H9 (cell line): ENCODE results near the gene CAMTA1. TPM values are rescaled to one million over a fixed set of nuclear protein-coding genes. Genes with fewer than 3 reads are reported as not detected.

Experiments used
- DNase-seq: peaks from one replicate; pipeline ENCODE4 v3.0.0-alpha.2; 2017
- H2AFZ ChIP-seq: one replicate; pipeline ENCODE4 v1.6.1; 2013; ENCODE audit warnings: mild to moderate bottlenecking, low read length, control low read depth, moderate library complexity
- H2AK5ac ChIP-seq: 2 replicates; pipeline ENCODE4 v1.6.1; 2013; ENCODE audit warnings: low read length, control low read depth, mixed read lengths; ENCODE audit not compliant: insufficient read length
- H2BK120ac ChIP-seq: one replicate; pipeline ENCODE4 v1.6.1; 2013; ENCODE audit warnings: low read depth, mild to moderate bottlenecking, low read length, control low read depth, inconsistent platforms; ENCODE audit not compliant: poor library complexity, severe bottlenecking
- H2BK12ac ChIP-seq: 2 replicates; pipeline ENCODE4 v1.6.1; 2013; ENCODE audit warnings: low read length, control low read depth, mixed read lengths, low read depth; ENCODE audit not compliant: insufficient read length
- H2BK15ac ChIP-seq: 2 replicates; pipeline ENCODE4 v1.6.1; 2013; ENCODE audit warnings: low read depth, low read length, control low read depth
- H2BK20ac ChIP-seq: one replicate; pipeline ENCODE4 v1.6.1; 2013; ENCODE audit warnings: low read depth, mild to moderate bottlenecking, low read length, control low read depth, inconsistent platforms; ENCODE audit not compliant: poor library complexity, severe bottlenecking
- H2BK5ac ChIP-seq: 2 replicates; pipeline ENCODE4 v1.6.1; 2013; ENCODE audit warnings: low read length, control low read depth, mixed read lengths; ENCODE audit not compliant: insufficient read length
- H3K14ac ChIP-seq: 2 replicates; pipeline ENCODE4 v1.6.1; 2013; ENCODE audit warnings: low read length, control low read depth; ENCODE audit not compliant: insufficient read depth
- H3K18ac ChIP-seq: 2 replicates; pipeline ENCODE4 v1.6.1; 2013; ENCODE audit warnings: low read depth, mild to moderate bottlenecking, mixed read lengths, low read length, control low read depth; ENCODE audit not compliant: insufficient read length
- H3K23ac ChIP-seq: 2 replicates; pipeline ENCODE4 v1.6.1; 2013; ENCODE audit warnings: low read length, control low read depth, mixed read lengths, low read depth; ENCODE audit not compliant: insufficient read length
- H3K23me2 ChIP-seq: 2 replicates; pipeline ENCODE4 v1.6.1; 2013; ENCODE audit warnings: low read depth, mild to moderate bottlenecking, mixed read lengths, low read length, control low read depth; ENCODE audit not compliant: insufficient read length, poor library complexity, severe bottlenecking
- H3K27ac ChIP-seq: 2 replicates; pipeline ENCODE4 v1.5.1; 2013; ENCODE audit warnings: low read length, control low read depth, mixed read lengths, low read depth; ENCODE audit not compliant: insufficient read length
- H3K27me3 ChIP-seq: 2 replicates; pipeline ENCODE4 v1.6.1; 2013; ENCODE audit warnings: low read length, control low read depth, inconsistent platforms; ENCODE audit not compliant: insufficient read depth
- H3K4ac ChIP-seq: 2 replicates; pipeline ENCODE4 v1.6.1; 2013; ENCODE audit warnings: low read depth, mild to moderate bottlenecking, control low read depth, inconsistent platforms, low read length, moderate library complexity
- H3K4me1 ChIP-seq: 2 replicates; pipeline ENCODE4 v1.6.1; 2013; ENCODE audit warnings: low read length, control low read depth, inconsistent platforms; ENCODE audit not compliant: insufficient read depth
- H3K4me2 ChIP-seq: 2 replicates; pipeline ENCODE4 v1.6.1; 2013; ENCODE audit warnings: low read length, control low read depth, mixed read lengths; ENCODE audit not compliant: insufficient read length, insufficient read depth
- H3K56ac ChIP-seq: 2 replicates; pipeline ENCODE4 v1.6.1; 2013; ENCODE audit warnings: low read depth, mild to moderate bottlenecking, mixed read lengths, low read length, control low read depth; ENCODE audit not compliant: insufficient read length
- H3K79me1 ChIP-seq: 2 replicates; pipeline ENCODE4 v1.6.1; 2013; ENCODE audit warnings: low read depth, mild to moderate bottlenecking, moderate library complexity, low read length, control low read depth, inconsistent platforms; ENCODE audit not compliant: insufficient read depth, poor library complexity, severe bottlenecking
- H3K79me2 ChIP-seq: 2 replicates; pipeline ENCODE4 v1.6.1; 2013; ENCODE audit warnings: low read length, control low read depth, inconsistent platforms; ENCODE audit not compliant: insufficient read depth
- H3K9ac ChIP-seq: 2 replicates; pipeline ENCODE4 v1.6.1; 2013; ENCODE audit warnings: low read length, control low read depth, mixed read lengths; ENCODE audit not compliant: insufficient read length; ENCODE audit errors: extremely low read depth
- H3K9me3 ChIP-seq: one replicate; pipeline ENCODE4 v1.6.1; 2013; ENCODE audit warnings: low read depth, low read length, inconsistent platforms; ENCODE audit not compliant: control insufficient read depth
- H3T11ph ChIP-seq: one replicate; pipeline ENCODE4 v1.6.1; 2013; ENCODE audit warnings: mild to moderate bottlenecking, low read length, control low read depth, inconsistent platforms
- H4K20me1 ChIP-seq: one replicate; pipeline ENCODE4 v1.6.1; 2013; ENCODE audit not compliant: control insufficient read depth, insufficient read length, insufficient read depth
- H4K5ac ChIP-seq: 2 replicates; pipeline ENCODE4 v1.6.1; 2013; ENCODE audit warnings: low read depth, mild to moderate bottlenecking, mixed read lengths, low read length, control low read depth; ENCODE audit not compliant: insufficient read length
- H4K8ac ChIP-seq: replicated peaks from 2 replicates; pipeline ENCODE4 v1.6.1; 2013; ENCODE audit warnings: low read length, control low read depth, mixed read lengths, low read depth; ENCODE audit not compliant: insufficient read length
- H4K91ac ChIP-seq: 2 replicates; pipeline ENCODE4 v1.6.1; 2013; ENCODE audit warnings: low read depth, mild to moderate bottlenecking, moderate library complexity, mixed read lengths, low read length, control low read depth; ENCODE audit not compliant: insufficient read length
- H3K27ac Mint-ChIP-seq, 3 experiments: 2 replicates in 2 of 3; 3 replicates in 1 of 3; pipeline ENCODE4 v1.8.0; 2020 to 2021; ENCODE audit warnings: mixed read lengths in 3 of 3, mild to moderate bottlenecking in 1 of 3, moderate library complexity in 1 of 3
- H3K27me3 Mint-ChIP-seq: 2 replicates; pipeline ENCODE4 v1.8.0; 2021; ENCODE audit warnings: low read depth, mild to moderate bottlenecking, moderate library complexity, mixed read lengths
- H3K36me3 Mint-ChIP-seq, 3 experiments: 2 replicates in 2 of 3; 3 replicates in 1 of 3; pipeline ENCODE4 v1.8.0; 2020 to 2021; ENCODE audit warnings: low read depth in 3 of 3, mixed read lengths in 3 of 3; ENCODE audit not compliant: insufficient read depth in 1 of 3
- H3K4me1 Mint-ChIP-seq, 2 experiments: 2 replicates each; pipeline ENCODE4 v1.8.0; 2020; ENCODE audit warnings: mixed read lengths in 2 of 2
- H3K4me3 Mint-ChIP-seq, 2 experiments: 2 replicates in 1 of 2; 3 replicates in 1 of 2; pipeline ENCODE4 v1.8.0; 2020 to 2021; ENCODE audit warnings: mild to moderate bottlenecking in 2 of 2, mixed read lengths in 2 of 2, moderate library complexity in 1 of 2
- H3K9me3 Mint-ChIP-seq, 2 experiments: 2 replicates in 1 of 2; 3 replicates in 1 of 2; pipeline ENCODE4 v1.8.0; 2020; ENCODE audit warnings: mild to moderate bottlenecking in 2 of 2, mixed read lengths in 2 of 2, moderate library complexity in 1 of 2
- CTCF ChIP-seq: fragments of 200-600 bp; sonication (generic); conservative IDR thresholded peaks from 3 replicates; pipeline ENCODE4 v1.8.0; 2021; ENCODE audit warnings: antibody characterized with exemption, mild to moderate bottlenecking
- WGBS: extraction: QIAGEN DNeasy Blood & Tissue Kit; methylation state at CpG from one replicate; pipeline ENCODE4 v1.1.7; 2013; ENCODE audit warnings: missing lambda C conversion rate, low lambda C conversion rate, mixed read lengths; ENCODE audit not compliant: insufficient read length; ENCODE audit errors: extremely low coverage; 5-methylcytosine and 5-hydroxymethylcytosine counted together
- total RNA-seq: library from RNA; stranded (reverse); gene quantifications from 2 replicates; pipeline ENCODE4 v1.2.1, GENCODE V29; 2021

Gene CAMTA1
- total RNA-seq, 1 experiment from 2014 or later, result 115 TPM

DNA sequence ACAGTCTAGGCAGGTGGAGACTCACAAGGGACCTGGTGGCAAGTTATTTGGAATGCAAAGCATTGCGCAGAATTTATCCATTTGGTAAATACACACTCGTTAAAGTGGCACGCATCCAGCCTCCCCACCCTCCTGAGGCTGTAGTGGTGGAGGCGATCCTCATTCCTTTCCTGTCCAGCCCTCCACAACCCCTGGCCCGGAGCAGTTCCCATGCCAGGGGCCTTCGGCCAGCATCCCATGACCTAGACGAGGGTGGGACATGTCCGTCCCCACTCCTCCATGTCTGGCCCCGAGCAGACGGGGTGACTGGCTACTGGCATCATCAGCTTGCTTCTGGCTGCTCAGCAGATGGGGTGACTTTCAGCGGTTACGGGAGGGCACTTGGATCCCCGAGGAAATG lies 704.3 kb downstream of the CAMTA1 start:
- H3K79me1 ChIP-seq, result no peaks in the 10 kb centered on the region
- peaks cover 1% of the 10 kb centered on the region; the same call in 1 of the 2 replicates for H3K27me3 Mint-ChIP-seq
- H3K4me2 ChIP-seq, result no peak overlapping the region
- no peak overlapping the region for H3K9ac ChIP-seq
- no peak overlapping the region; a peak in 1 of 7 replicates for H3K27ac Mint-ChIP-seq
- no peak overlapping the region for H2BK120ac ChIP-seq
- no peak overlapping the region for H3K27ac ChIP-seq
- no peak overlapping the region for H3K56ac ChIP-seq
- no peak overlapping the region for H4K91ac ChIP-seq
- no peak for TF ChIP-seq CTCF
- WGBS, result no CpG with 5 or more reads among the region's 13 CpGs
- H2AFZ ChIP-seq, result no peak overlapping the region
- no peak overlapping the region for H2AK5ac ChIP-seq
- H4K20me1 ChIP-seq, result no peaks in the 10 kb centered on the region
- no peaks in the 10 kb centered on the region; a peak in 1 of 7 replicates for H3K36me3 Mint-ChIP-seq
- no peak overlapping the region for H2BK12ac ChIP-seq
- no peak for DNase-seq
- no peak overlapping the region for H2BK5ac ChIP-seq
- no peaks in the 10 kb centered on the region for H3K27me3 ChIP-seq
- H3K23me2 ChIP-seq, result no peaks in the 10 kb centered on the region
- H3K4me1 ChIP-seq, result no peaks in the 10 kb centered on the region
- peaks cover 8 to 32% of the 10 kb centered on the region in 2 experiments for H3K4me1 Mint-ChIP-seq
- H4K8ac ChIP-seq, result no peak overlapping the region
- H3K79me2 ChIP-seq, result no peaks in the 10 kb centered on the region
- peaks cover 7 to 10% of the 10 kb centered on the region in 2 experiments; a peak in 2 of 5 replicates for H3K9me3 Mint-ChIP-seq
- H3K4ac ChIP-seq, result no peak overlapping the region
- H3K9me3 ChIP-seq, result no peaks in the 10 kb centered on the region
- no peak overlapping the region for H4K5ac ChIP-seq
- H3K18ac ChIP-seq, result no peak overlapping the region
- no peak overlapping the region for H2BK20ac ChIP-seq
- H3T11ph ChIP-seq, result no peak overlapping the region
- H3K23ac ChIP-seq, result no peak overlapping the region
- H2BK15ac ChIP-seq, result no peak overlapping the region
- H3K14ac ChIP-seq, result no peak overlapping the region; the same call in 1 of the 2 replicates
- no peak overlapping the region for H3K4me3 Mint-ChIP-seq
